HG03457 (cell line): ENCODE data around the gene TMEM53.

Experiments used
- ATAC-seq: cut with Tn5 transposase; IDR thresholded peaks from one replicate; pipeline ENCODE4 v1.9.1; 2021; ENCODE audit warnings: moderate number of reproducible peaks; ENCODE audit not compliant: unreplicated experiment

The TMEM53 gene

GRCh38 chr1:44606701-44607281 is 67.5 kb downstream of the TMEM53 start:
- ATAC-seq, result no peak

GRCh38 chr1:44605914-44606615 is 68.2 kb downstream of the TMEM53 start:
- ATAC-seq, result no peak

GRCh38 chr1:44604157-44604955 is 69.9 kb downstream of the TMEM53 start:
- ATAC-seq, result no peak

GRCh38 chr1:44603718-44604117 is 70.6 kb downstream of the TMEM53 start:
- ATAC-seq, result no peak
